OCI-M2 (cell line): ENCODE measurements around the gene CPHXL.

Experiments
- DNase-seq: peaks from one replicate; lab custom pipeline; 2025; ENCODE audit not compliant: unreplicated experiment; lab: John Stamatoyannopoulos, UW

CPHXL gene

DNA sequence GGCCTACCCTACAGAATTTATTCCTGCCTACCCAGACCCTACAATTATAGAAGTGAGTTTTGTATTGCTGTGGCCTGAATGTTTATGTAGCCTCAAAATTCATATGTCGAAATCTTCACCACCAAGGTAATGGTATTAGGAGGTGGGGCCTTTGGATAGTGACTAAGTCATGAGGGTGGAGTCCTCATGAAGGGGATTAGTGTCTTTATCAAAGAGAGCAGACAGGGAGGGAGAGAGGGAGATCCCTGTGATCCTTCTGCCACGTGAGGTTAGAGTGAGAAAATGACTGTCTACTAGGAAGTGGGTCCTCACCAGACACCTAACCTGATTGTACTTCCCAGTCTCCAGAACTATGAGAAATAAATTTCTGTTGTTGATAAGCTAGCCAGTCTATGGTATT, 24.0 kb downstream of the CPHXL start:
- DNase-seq = no peak

DNA sequence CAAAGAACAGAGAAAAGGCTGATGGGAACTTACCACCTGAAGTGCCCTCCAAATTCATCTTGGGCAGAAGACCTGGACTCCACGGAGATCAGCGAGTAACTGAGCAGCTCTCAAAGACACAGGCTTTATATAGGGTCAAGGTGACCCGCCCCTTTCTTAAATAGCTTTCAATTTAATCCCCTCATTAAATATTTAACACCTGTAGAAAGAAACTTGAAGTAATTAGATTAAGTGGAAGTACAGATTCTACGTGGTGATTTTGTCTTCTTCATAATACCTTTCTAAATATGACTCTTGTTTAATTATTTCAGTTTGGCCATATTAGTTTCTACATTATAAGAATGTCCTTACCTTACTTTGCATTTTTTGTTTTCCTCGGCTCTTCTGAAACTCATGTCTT, 24.9 kb downstream of the CPHXL start, which contains the start of gene DUXB:
TSS of gene DUXB (minus strand) at position 101 of the 400 bp plus-strand sequence. CDS start at position 58, 43 bp downstream.
- DNase-seq = no peak

DNA sequence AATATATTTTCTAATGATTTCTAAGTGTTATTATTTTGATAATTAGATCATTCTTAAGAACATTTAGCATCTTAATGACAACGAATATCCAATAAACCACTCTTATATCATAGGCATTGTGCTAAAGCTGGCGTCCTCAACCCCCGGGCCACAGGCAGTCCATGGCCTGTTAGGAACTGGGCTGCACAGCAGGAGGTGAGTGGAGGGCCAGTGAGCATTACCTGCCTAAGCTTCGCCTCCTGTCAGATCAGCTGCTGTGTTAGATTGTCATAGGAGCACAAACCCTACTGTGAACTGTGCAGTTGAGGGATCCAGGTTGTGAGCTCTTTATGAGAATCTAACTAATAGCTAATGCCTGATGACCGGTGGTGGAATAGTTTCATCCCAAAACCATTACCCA, 28.7 kb downstream of the CPHXL start:
- DNase-seq = no peak

DNA sequence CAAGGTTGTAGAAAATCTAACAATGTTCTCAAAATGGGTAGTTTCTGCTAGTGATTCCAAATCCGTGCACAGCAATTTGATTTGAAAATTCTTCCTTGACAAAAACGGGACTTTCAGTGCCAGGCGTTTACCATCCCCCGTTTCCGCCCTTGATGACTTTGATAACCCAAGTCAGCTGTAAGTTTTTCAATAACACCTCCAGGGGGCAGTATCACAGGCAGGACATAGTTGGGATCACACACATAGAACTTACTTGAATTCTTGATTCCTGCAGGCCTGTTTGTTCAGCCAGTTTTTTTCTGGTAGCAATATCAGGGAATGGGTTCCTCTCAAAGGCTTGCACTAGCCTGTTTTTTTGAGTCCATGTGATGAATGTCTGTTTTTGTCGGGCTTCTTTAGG, 30.6 kb downstream of the CPHXL start:
- DNase-seq = no peak

DNA sequence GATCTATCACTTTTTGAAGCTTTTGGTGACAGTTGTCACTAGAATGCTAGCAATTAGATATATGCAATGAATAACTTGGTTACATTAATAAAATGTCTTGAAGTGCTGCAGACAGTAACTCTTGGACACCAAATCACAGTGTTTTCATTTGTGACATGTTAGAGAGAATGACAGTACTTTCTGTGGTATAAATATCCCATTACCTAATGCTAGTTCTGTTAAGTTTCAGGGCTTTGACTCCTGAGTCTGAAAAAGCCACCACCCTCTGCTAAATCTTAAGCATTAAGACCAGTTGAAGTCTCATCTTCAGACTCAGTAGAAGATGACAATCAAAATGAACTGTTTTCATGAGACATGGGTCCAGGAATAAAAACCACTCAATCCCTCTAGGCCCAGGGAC, 38.9 kb downstream of the CPHXL start:
- no peak for DNase-seq

DNA sequence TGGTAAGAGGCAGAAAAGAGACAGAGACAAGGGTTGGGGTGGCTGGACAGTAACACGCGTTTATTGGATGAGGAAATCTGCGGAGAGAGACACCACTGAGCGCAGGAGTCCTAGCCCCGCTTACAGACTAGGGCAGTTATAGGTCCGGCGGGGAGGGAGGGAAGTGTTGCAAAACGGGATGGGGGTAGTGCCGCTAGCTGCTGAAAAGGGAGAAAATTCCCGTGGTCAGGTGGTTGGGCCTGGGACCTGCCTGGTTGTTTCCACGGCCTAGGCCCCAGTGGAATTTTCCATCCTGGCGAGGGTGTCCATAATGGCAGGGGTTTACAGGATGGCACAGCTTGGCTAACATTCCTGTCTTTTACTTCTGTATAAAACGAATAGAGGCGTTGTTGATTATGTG, 44.0 kb downstream of the CPHXL start:
- DNase-seq = no peak

DNA sequence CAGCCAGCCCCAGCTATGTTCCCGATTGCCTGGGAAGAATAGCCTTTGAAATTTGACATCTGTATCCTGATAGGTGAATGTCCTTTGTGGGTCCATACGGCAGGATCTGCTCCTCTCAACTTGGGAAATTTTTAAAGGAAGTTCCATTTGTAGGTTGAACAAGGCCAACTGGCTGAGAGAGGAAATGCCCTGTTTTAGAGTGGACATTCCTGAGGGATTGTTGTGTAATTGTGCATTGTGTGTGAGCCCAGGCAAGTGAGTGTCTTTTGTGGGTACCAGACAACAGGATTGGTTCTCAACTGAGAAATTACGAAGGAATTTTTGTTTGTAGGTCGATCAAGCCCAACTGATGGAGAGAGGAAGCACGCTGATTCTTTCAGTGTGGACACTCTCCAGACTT, 46.9 kb downstream of the CPHXL start:
- no peak for DNase-seq

DNA sequence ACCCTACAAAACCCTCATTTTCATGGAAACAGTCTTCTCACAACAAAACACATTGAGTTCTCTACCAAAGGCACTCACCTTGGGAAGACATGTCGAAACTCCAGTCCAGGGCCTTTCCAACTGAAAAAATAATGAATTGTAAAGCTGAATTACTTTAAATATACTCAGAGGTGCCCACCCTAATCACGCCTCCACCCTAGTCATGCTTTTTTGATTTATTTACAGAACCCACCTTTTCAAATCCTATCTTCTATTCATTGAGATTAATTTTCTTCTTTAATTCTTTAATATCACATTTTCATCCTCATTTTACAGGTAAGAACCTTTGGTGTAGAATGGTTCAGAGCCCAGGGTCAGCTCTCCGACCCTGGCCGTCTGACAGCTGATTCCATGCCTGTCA, 49.4 kb downstream of the CPHXL start, which contains the start of gene CPHXL2:
TSS of gene CPHXL2 (minus strand) at position 101 of the 400 bp plus-strand sequence. CDS start at position 91, 10 bp downstream.
- DNase-seq = no peak

DNA sequence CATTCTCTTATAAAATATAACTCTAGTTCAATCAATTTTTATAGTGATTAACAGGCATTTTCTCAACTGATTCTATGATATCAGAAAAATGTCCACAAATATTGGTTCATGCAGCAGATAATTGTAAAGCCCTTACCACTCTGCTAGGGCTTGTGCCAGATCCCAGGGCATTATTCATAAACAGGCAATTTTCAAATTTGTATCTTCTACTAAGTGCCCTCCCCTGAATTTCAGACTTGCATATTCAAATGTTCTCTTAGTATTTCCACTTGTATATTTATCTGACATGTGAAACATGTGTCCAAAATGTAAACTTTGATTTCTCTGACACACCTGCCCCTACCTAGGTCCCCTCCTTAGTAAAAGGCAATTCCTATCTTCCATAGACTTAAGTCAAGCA, 58.8 kb downstream of the CPHXL start:
- no peak for DNase-seq
